ENCODE data around the gene NR4A3.

NR4A3 gene

GRCh38 chr9:99906403-99907207, 84.9 kb downstream of the NR4A3 start, which contains the start of gene STX17:
STX17 (plus strand) TSS chr9:99906654; CDS start chr9:99915240, 8,586 bp downstream.
- intact Hi-C loops (cut with DNase I): loop anchor here (5.0 kb wide), 1 partner anchor 84 kb away; the partner anchor contains the start of gene NR4A3
- DNase-seq: peak; percentile 54 to 94 (median 86)

GRCh38 chr9:99907208-99907532, 85.5 kb downstream of the NR4A3 start:
- DNase-seq: peak in 1 of 42 donors; percentile 13
- intact Hi-C loops (cut with DNase I): loop anchor here (5.0 kb wide), 1 partner anchor 85 kb away; the partner anchor contains the start of gene NR4A3

GRCh38 chr9:99911600-99911999, 89.9 kb downstream of the NR4A3 start:
- intact Hi-C loops (cut with DNase I): no loop called here

More at GRCh38 chr9:99911600-99911999, 89.9 kb downstream of the NR4A3 start:
- no peak for DNase-seq

Data from head of caudate nucleus (tissue), 42 donors.